ENCODE data around the gene STAM. TPM values are rescaled to one million over a fixed set of nuclear protein-coding genes. Genes with fewer than 3 reads are reported as not detected.
A peak's percentile ranks its signal among the peaks of the same experiment; 100 is the strongest.

STAM gene
- total RNA-seq, 1 donor from 2014 or later: 29.6 TPM

- Histone ChIP-seq H3K4me3 (ENCODE audit: low read depth, low read length) (peak overlapping the region; percentile 86), H3K27me3 (ENCODE audit: control insufficient read depth, insufficient read depth, low read length) (no peaks in the 10 kb centered on the region), H3K36me3 (ENCODE audit: control insufficient read depth, insufficient read depth, low read length) (no peaks in the 10 kb centered on the region)
- peak; percentile 66 for DNase-seq (ENCODE audit: low read depth)
- no peak for TF ChIP-seq CTCF (IDR thresholded peaks at IDR 0.05; ENCODE audit: insufficient read depth, low read length, poor library complexity, severe bottlenecking)
Observed at GRCh38 chr10:17643339-17643754, 604 bp upstream of the STAM start.

DNA sequence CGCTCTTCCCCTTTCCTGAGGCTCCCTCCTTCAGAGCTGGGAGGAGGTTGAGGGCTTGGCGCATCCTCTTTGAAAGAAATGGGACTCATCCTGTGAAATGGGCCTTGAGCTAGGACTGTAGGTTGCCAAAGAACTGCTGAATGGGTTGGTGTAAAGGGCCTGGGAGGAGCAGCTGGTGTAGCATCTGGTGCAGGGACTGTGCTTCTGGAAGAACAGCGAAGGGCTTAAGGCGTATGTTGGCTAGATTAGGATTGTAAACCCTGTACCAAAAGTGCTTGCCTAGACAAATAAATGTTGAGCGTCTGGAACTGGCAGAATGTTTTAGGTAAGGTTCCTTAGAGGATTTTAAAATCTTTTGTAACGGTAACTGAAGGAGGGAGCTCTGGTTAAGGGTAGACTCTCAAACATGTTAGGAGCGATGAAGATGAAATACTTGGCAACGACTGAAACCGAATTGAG, 563 bp downstream of the STAM start:
- H3K4me3 ChIP-seq (ENCODE audit: low read depth, low read length): peak overlapping the region; percentile 86
- no peaks in the 10 kb centered on the region for H3K27me3 ChIP-seq (ENCODE audit: control insufficient read depth, insufficient read depth, low read length)
- TF ChIP-seq CTCF (IDR thresholded peaks at IDR 0.05; ENCODE audit: insufficient read depth, low read length, poor library complexity, severe bottlenecking): no peak
- no peak for DNase-seq (ENCODE audit: low read depth)
- H3K36me3 ChIP-seq (ENCODE audit: control insufficient read depth, insufficient read depth, low read length): no peaks in the 10 kb centered on the region

- H3K27me3 ChIP-seq (ENCODE audit: control insufficient read depth, insufficient read depth, low read length): no peaks in the 10 kb centered on the region
- peak overlapping the region; percentile 86 for H3K4me3 ChIP-seq (ENCODE audit: low read depth, low read length)
- DNase-seq (ENCODE audit: low read depth): no peak
- no peak for TF ChIP-seq CTCF (IDR thresholded peaks at IDR 0.05; ENCODE audit: insufficient read depth, low read length, poor library complexity, severe bottlenecking)
- no peaks in the 10 kb centered on the region for H3K36me3 ChIP-seq (ENCODE audit: control insufficient read depth, insufficient read depth, low read length)
Observed at GRCh38 chr10:17645621-17646345, 1.8 kb downstream of the STAM start.

DNA sequence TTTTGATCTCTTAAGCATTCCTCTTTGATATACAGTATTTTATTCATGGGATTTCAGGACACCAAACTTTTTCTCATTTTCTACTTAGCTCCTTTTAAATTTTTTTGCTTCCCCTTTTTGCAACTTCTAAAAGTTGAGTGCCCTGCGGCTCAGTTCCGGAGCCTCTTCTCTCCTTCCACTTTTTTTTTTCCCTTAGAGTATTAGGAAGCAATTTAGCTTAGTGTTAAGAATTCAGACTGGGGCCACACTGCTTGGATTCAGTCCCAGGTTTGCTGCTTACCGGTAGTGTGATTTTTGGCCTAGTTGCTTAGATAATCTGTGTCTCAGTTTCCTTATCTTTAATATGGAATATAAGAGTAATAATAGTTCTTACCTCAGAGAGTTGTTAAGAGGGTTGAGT, 3.4 kb downstream of the STAM start:
- Histone ChIP-seq H3K27me3 (ENCODE audit: control insufficient read depth, insufficient read depth, low read length) (no peaks in the 10 kb centered on the region), H3K36me3 (ENCODE audit: control insufficient read depth, insufficient read depth, low read length) (no peaks in the 10 kb centered on the region), H3K4me3 (ENCODE audit: low read depth, low read length) (no peak overlapping the region)
- no peak for DNase-seq (ENCODE audit: low read depth)
- TF ChIP-seq CTCF (IDR thresholded peaks at IDR 0.05; ENCODE audit: insufficient read depth, low read length, poor library complexity, severe bottlenecking): no peak

DNA sequence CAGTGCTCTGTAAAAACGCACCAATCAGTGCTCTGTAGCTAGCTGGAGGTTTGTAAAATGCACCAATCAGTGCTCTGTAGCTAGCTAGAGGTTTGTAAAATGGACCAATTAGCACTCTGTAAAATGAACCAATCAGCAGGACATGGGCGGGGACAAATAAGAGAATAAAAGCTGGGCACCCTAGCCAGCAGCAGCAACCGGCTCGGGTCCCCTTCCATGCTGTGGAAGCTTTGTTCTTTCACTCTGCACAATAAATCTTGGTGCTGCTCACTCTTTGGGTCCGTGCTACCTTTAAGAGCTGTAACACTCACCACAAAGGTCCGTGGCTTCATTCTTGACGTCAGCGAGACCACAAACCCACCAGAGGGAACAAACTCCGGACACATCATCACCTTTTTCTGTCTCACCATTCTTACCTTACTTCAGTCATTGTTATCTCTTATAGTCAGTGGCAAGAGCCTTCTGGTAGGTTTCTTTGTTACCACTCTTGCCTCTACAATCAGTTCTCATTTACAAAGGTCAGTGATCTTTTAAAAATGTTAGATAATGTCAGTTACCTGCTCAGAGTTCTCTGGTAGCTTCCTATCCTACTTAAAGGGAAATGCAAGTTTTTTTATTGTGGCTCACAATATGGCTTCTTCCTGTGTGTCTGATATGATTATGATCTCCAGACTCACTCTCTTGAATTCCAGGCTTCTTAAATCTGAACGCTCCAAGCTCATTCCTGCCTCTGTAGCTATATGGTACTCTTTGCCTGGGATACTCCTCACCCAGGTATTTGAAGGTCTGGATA, 4.5 kb downstream of the STAM start:
- TF ChIP-seq CTCF (IDR thresholded peaks at IDR 0.05; ENCODE audit: insufficient read depth, low read length, poor library complexity, severe bottlenecking): no peak
- H3K27me3 ChIP-seq (ENCODE audit: control insufficient read depth, insufficient read depth, low read length): no peaks in the 10 kb centered on the region
- H3K4me3 ChIP-seq (ENCODE audit: low read depth, low read length): no peak overlapping the region
- DNase-seq (ENCODE audit: low read depth): no peak
- H3K36me3 ChIP-seq (ENCODE audit: control insufficient read depth, insufficient read depth, low read length): no peaks in the 10 kb centered on the region
